HEK293T (cell line): ENCODE data around the gene INPP5D.
"Not testable (repeated sequence)": the region's sequence is repeated elsewhere in the genome, so short reads cannot be mapped to it uniquely, and the experiment has no call there.

ENCODE experiments used
- CTCF ChIA-PET: fragments of 350-600 bp; formaldehyde crosslinking; extraction: SDS; loops from one replicate; lab custom pipeline; 2021; ENCODE audit warnings: antibody characterized with exemption, inconsistent platforms; lab: Yijun Ruan, JAX
- POLR2A ChIA-PET: fragments of 350-600 bp; formaldehyde crosslinking; extraction: SDS; loops from one replicate; lab custom pipeline; 2020; ENCODE audit warnings: antibody characterized with exemption, inconsistent platforms; lab: Yijun Ruan, JAX
- DNase-seq: peaks from one replicate; pipeline ENCODE4 v3.0.0; 2012; ENCODE audit warnings: mixed read lengths; ENCODE audit errors: extremely low spot score
- ARNT ChIP-seq: fragments of 450-650 bp; IDR thresholded peaks from 2 replicates; pipeline ENCODE4 v1.6.1; 2017; ENCODE audit warnings: mild to moderate bottlenecking
- BHLHE40 ChIP-seq: fragments of 450-650 bp; IDR thresholded peaks from 2 replicates; pipeline ENCODE4 v1.6.1; 2016; ENCODE audit warnings: mild to moderate bottlenecking, moderate library complexity, borderline replicate concordance
- CTBP1 ChIP-seq: fragments of 450-650 bp; IDR thresholded peaks from 2 replicates; pipeline ENCODE4 v1.6.1; 2016; ENCODE audit warnings: borderline replicate concordance
- ELF4 ChIP-seq: fragments of 450-650 bp; IDR thresholded peaks from 2 replicates; pipeline ENCODE4 v1.6.1; 2017; ENCODE audit warnings: antibody characterized with exemption
- FOXA1 ChIP-seq: fragments of 450-650 bp; IDR thresholded peaks from 2 replicates; pipeline ENCODE4 v1.6.1; 2016; ENCODE audit warnings: mild to moderate bottlenecking
- FOXK2 ChIP-seq: fragments of 450-650 bp; IDR thresholded peaks from 2 replicates; pipeline ENCODE4 v1.6.1; 2016; ENCODE audit warnings: mild to moderate bottlenecking
- FOXM1 ChIP-seq: fragments of 450-650 bp; IDR thresholded peaks from 2 replicates; pipeline ENCODE4 v1.6.1; 2017; ENCODE audit warnings: mild to moderate bottlenecking, borderline replicate concordance
- HDGF ChIP-seq: fragments of 450-650 bp; IDR thresholded peaks from 2 replicates; pipeline ENCODE4 v1.6.1; 2017; ENCODE audit warnings: antibody characterized with exemption, borderline replicate concordance
- L3MBTL2 ChIP-seq: fragments of 450-650 bp; conservative IDR thresholded peaks from 2 replicates; pipeline ENCODE4 v1.6.1; 2016; ENCODE audit warnings: mild to moderate bottlenecking
- LEF1 ChIP-seq: fragments of 450-650 bp; IDR thresholded peaks from 2 replicates; pipeline ENCODE4 v1.6.1; 2017; ENCODE audit warnings: mild to moderate bottlenecking, borderline replicate concordance
- NFRKB ChIP-seq: fragments of 450-650 bp; IDR thresholded peaks from 2 replicates; pipeline ENCODE4 v1.6.1; 2016; ENCODE audit warnings: mild to moderate bottlenecking, moderate library complexity
- SP1 ChIP-seq: fragments of 450-650 bp; IDR thresholded peaks from 2 replicates; pipeline ENCODE4 v1.6.1; 2017
- SUZ12 ChIP-seq: fragments of 450-650 bp; IDR thresholded peaks from 2 replicates; pipeline ENCODE4 v1.6.1; 2016; ENCODE audit warnings: mild to moderate bottlenecking
- TARDBP ChIP-seq: fragments of 450-650 bp; IDR thresholded peaks from 2 replicates; pipeline ENCODE4 v1.6.1; 2016
- ZNF384 ChIP-seq: fragments of 450-650 bp; IDR thresholded peaks from 2 replicates; pipeline ENCODE4 v1.6.1; 2016
- TF ChIP-seq, protein P1 (sequence below): fragments of 450-650 bp; IDR thresholded peaks from 2 replicates; pipeline ENCODE4 v1.6.1; 2016

INPP5D gene

DNA sequence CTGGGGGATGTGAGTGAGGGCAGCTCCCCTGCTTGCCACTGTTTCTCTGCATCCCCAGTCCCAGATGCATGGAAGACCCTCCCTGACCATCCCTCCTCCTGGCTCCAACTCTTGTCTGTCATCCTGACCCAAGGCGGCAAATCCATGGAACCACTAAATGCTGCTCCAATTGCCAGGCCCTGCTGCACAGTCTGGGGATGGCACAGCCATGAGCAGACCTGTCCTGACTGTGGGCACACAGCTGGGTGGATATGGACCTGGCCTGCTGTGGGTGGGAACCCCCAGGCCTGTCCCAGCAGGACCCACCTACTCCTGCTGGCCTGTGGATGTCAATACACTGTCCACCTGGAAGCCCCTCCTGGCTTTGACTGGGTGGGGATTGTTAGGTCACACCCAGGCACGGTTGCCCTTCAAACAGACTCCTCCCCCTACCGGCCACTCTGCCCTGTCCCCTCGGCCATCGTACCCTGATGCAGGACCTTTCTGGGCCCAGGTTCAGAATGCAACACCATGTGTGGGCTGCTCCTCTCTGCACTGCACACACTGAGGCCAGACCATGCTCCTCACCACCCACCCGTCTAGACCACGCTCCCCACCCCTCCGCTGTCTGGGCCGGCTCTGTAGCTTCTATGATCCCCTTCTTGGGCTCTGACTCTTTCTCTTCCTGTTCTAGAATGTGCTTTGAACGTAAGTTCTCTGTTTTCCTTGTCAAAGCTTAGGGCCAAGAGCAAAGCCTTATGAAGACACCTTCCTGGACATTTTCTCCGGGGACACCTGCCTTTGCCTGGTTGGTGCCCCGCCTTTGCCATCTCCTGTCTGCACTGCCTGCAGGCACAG is 57.9 kb downstream of the INPP5D start:
- CTCF ChIA-PET, result no interaction called here
- TF ChIP-seq, protein P1, sequence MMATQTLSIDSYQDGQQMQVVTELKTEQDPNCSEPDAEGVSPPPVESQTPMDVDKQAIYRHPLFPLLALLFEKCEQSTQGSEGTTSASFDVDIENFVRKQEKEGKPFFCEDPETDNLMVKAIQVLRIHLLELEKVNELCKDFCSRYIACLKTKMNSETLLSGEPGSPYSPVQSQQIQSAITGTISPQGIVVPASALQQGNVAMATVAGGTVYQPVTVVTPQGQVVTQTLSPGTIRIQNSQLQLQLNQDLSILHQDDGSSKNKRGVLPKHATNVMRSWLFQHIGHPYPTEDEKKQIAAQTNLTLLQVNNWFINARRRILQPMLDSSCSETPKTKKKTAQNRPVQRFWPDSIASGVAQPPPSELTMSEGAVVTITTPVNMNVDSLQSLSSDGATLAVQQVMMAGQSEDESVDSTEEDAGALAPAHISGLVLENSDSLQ, result no peak
- no peak for TF ChIP-seq SUZ12
- TF ChIP-seq CTBP1, result no peak
- TF ChIP-seq TARDBP, result no peak
- TF ChIP-seq NFRKB, result no peak
- no peak for TF ChIP-seq FOXM1
- TF ChIP-seq ARNT, result no peak
- TF ChIP-seq LEF1, result no peak
- no peak for TF ChIP-seq HDGF
- no peak for TF ChIP-seq FOXK2
- no peak for TF ChIP-seq ZNF384
- no peak for TF ChIP-seq L3MBTL2
- no peak for TF ChIP-seq ELF4
- no peak for TF ChIP-seq SP1
- no peak for TF ChIP-seq FOXA1
- no peak for DNase-seq
- POLR2A ChIA-PET, result no interaction called here

DNA sequence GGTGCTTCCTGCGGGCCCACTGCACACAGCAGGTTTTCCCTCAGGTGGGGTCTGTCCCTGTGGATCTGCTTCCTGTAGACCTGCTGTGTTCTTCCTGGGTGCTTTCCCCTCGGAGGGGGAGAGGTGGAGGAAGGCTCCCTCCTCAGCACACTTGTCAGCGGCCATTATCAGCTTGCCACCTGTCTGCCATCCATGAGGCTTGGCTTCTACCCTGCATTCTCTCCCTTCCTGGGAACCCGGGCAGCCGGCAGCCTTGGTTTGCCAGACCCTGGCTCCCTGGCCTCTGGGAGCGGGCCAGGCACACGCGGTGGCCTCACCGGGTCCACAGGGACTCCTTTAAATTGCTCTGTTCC is 58.5 kb downstream of the INPP5D start:
- TF ChIP-seq ELF4 (no peak), ARNT (no peak), CTBP1 (no peak), FOXK2 (no peak)
- no peak for DNase-seq
- ChIA-PET POLR2A (no interaction called here), CTCF (no interaction called here)

DNA sequence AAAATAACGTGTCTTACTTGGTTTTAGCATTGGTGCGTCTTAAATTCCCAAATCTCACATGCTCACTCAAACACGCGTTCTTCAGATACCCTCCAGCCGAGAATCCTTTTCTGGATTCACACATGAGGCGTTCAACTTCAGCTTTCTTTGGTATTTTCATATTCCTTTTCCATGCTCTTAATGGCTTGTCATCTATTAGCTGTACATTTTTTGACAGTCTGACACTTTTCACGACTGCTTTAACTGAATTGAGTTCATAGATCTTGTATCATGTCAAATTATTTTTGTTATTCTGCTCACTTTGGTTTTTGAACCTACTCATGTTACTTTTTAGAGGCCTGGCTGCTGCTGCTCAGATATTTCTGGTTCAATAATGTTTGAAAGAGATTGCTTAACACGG is 59.0 kb downstream of the INPP5D start:
- CTCF ChIA-PET, result no interaction called here

DNA sequence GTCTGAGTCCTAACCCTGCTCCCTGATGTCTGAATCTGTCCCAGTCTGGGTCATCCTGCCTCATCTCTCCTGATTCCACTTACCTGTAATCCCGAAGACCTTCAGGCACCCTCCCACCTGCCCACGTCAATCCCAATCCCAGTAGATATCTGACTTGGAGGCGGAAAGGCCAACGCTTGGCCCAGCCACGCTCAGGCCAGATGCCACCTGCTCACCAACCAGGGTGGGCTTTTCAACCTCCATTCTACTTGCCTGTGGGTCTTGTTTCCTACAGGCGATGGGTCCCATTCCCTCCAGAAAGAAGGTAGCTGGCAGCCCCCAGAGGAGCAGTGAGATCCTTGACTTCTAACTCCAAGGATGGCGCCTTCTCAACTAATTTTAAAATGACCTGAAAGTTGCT is 59.7 kb downstream of the INPP5D start:
- ChIA-PET POLR2A (no interaction called here), CTCF (no interaction called here)
- TF ChIP-seq TARDBP, result no peak
- TF ChIP-seq, protein P1, result no peak
- no peak for TF ChIP-seq ZNF384
- TF ChIP-seq FOXK2, result no peak
- TF ChIP-seq BHLHE40, result no peak
- TF ChIP-seq SP1, result no peak
- no peak for TF ChIP-seq SUZ12
- TF ChIP-seq CTBP1, result no peak
- TF ChIP-seq ARNT, result no peak
- no peak for TF ChIP-seq NFRKB
- TF ChIP-seq ELF4, result no peak
- TF ChIP-seq HDGF, result no peak
- TF ChIP-seq LEF1, result no peak
- TF ChIP-seq FOXA1, result no peak
- TF ChIP-seq FOXM1, result no peak
- DNase-seq, result no peak

More for the DNA sequence above, 59.0 kb downstream of the INPP5D start:
- POLR2A ChIA-PET, result no interaction called here
- no peak for DNase-seq
- TF ChIP-seq LEF1, result no peak
- TF ChIP-seq ARNT, result no peak
- TF ChIP-seq CTBP1, result no peak
- TF ChIP-seq TARDBP, result no peak
- TF ChIP-seq L3MBTL2, result no peak
- TF ChIP-seq SUZ12, result no peak
- TF ChIP-seq SP1, result no peak
- no peak for TF ChIP-seq FOXM1
- no peak for TF ChIP-seq FOXA1
- no peak for TF ChIP-seq BHLHE40
- no peak for TF ChIP-seq NFRKB
- TF ChIP-seq ELF4, result no peak

DNA sequence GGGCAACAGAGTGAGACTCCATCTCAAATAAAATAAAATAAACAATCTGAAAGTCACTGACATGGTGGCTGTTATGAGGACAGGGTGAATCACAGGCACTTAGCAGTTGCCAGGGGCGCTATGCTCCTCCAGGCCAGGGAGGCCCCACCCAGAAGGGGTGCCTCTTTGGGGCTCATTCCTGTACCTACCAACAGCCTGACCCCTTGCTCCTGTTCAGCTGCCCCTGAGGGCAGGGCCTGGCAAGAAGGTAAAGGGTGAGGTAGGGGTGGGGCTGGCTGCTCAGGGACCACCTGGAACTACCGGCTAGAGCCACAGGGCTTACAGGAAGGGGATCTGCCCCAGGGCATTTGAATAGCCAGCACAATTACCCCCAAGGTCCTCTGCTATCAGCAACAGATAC is 60.3 kb downstream of the INPP5D start:
- CTCF ChIA-PET, result no interaction called here
- DNase-seq, result no peak
- POLR2A ChIA-PET, result no interaction called here
- TF ChIP-seq ELF4 (no peak), CTBP1 (no peak), FOXK2 (no peak), TARDBP (no peak), NFRKB (no peak), HDGF (no peak), LEF1 (no peak), ARNT (no peak), BHLHE40 (no peak)
- TF ChIP-seq, protein P1, result no peak

DNA sequence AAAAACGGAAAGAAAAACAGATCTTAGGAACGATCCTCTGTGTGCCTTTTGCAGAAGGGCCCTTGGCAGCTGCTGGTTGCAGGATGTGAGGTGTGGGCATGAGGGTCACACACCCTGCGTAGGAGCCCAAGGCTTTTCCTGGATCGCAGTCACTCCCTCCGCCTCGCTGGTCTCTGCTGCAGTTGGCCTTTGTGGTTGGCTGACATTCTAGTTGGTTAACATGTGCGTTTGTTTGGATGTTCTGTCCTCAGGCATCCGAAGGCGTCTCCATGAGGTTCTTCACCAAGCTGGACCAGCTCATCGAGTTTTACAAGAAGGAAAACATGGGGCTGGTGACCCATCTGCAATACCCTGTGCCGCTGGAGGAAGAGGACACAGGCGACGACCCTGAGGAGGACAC is 61.7 kb downstream of the INPP5D start:
- CTCF ChIA-PET, result no interaction called here
- DNase-seq, result no peak
- POLR2A ChIA-PET, result no interaction called here
- TF ChIP-seq ELF4, result no peak
- no peak for TF ChIP-seq ZNF384
- TF ChIP-seq LEF1, result no peak

DNA sequence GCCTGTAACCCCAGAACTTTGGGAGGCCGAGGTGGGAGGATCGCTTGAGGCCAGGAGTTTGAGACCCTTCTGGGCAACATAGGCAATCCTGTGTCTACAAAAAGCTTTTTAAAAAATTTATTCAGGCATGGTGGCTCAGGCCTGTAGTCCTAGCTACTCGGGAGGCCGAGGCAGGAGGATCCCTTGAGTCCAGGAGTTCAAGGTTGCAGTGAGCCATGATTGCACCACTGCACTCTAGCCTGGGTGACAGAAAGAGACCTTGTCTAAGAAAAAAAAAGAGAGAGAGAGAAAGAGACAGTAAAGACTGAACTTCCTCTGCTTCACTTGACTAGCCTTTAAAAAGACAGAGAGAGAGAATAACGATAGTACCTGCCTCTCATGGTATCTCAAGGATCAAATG is 62.4 kb downstream of the INPP5D start:
- POLR2A ChIA-PET, result no interaction called here
- no peak for DNase-seq
- CTCF ChIA-PET, result no interaction called here
- TF ChIP-seq L3MBTL2 (no peak), ELF4 (no peak), SP1 (no peak), ARNT (no peak), FOXK2 (no peak), HDGF (no peak), LEF1 (no peak), SUZ12 (no peak)
- TF ChIP-seq, protein P1, result no peak

DNA sequence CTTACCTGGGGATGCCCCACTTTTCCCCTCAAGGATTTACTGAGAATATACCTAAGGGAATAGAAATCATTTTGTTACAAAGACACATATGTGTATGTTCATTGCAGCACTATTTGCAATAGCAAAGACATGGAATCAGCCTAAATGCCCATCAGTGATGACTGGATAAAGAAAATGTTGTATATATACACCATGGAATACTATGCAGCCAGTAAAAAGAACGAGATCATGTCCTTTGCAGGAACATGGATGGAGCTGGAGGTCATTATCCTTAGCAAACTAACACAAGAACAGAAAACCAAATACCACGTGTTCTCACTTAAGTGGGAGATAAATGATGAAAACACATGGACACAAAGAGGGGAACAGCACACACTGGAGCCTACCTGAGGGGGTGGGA is 63.4 kb downstream of the INPP5D start:
- CTCF ChIA-PET, DNase-seq, POLR2A ChIA-PET: not testable (repeated sequence)
